HG03135 (cell line): ENCODE results near the gene LRRC72.

ENCODE experiments used
- ATAC-seq: cut with Tn5 transposase; IDR thresholded peaks from one replicate; pipeline ENCODE4 v1.9.1; 2021; ENCODE audit warnings: mild to moderate bottlenecking, moderate library complexity; ENCODE audit not compliant: unreplicated experiment

LRRC72 gene

GRCh38 chr7:16616122-16616521 lies 89.5 kb downstream of the LRRC72 start:
- no peak for ATAC-seq

- ATAC-seq = no peak
These were observed 89.9 kb downstream of the LRRC72 start for GRCh38 chr7:16616542-16616941.

- peak; percentile 74 for ATAC-seq
These were observed 93.4 kb downstream of the LRRC72 start for GRCh38 chr7:16619979-16620408.

GRCh38 chr7:16626388-16626787 lies 99.8 kb downstream of the LRRC72 start:
- ATAC-seq = no peak

- ATAC-seq = no peak
These were observed 100.6 kb downstream of the LRRC72 start for GRCh38 chr7:16627236-16627635.

GRCh38 chr7:16630654-16631053 lies 104.0 kb downstream of the LRRC72 start:
- ATAC-seq = no peak
